GM12865 (cell line): ENCODE results near the gene CIDEC.

Experiments
- DNase-seq: peaks from one replicate; pipeline ENCODE4 v3.0.0; 2010; ENCODE audit warnings: low read depth
- H3K4me3 ChIP-seq: 2 replicates; pipeline ENCODE4 v1.5.1; 2011; ENCODE audit warnings: mild to moderate bottlenecking, low read depth, low read length, control low read depth
- CTCF ChIP-seq: IDR thresholded peaks from 2 replicates; pipeline ENCODE4 v1.5.1; 2011; ENCODE audit warnings: low read length, control low read depth, low read depth, inconsistent platforms; ENCODE audit not compliant: insufficient read depth; ENCODE audit errors: missing control alignments

The CIDEC gene

DNA sequence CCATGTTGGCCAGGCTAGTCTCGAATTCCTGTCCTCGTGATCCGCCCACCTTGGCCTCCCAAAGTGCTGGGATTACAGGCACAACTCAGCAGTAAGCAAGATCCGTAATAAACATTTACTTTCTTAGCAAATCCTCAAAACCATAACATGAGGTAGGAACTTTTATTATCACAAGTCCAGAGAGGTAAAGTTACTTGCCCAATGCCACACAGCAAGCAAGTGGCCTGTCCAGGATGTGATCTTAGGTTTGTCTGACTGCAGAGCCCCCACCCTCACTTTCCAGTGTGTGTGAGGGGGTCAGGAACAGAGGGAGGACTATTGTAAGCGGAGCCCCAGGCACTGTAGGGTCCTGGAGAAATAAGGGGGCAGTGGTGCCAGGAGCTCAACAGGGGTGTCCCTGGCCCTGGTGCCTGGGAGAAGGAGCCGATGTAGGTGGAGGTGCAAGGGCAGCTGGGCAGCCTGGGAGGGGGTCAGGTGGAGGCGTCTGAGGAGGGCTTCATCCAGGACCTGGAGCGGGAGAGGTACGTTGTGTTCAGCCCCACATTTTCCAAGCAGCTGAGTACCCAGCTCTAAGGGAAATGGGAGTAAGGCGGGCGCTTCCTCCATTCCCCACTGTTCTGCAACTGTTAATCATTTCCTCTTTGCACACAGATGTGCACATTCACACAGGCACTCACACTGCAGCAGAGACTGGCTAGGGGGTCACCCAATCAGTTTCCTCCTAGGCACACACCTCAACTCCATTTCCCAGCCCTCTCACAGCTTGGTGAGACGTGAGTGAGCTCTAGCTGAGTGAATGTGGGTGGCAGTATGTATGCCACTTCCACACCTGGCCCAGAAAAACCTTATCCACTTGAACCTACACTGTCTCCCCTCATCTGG lies 42.1 kb downstream of the CIDEC start:
- no peak for TF ChIP-seq CTCF
- H3K4me3 ChIP-seq = no peak overlapping the region
- DNase-seq = no peak

GRCh38 chr3:9834520-9835380 lies 45.3 kb downstream of the CIDEC start:
- no peak for TF ChIP-seq CTCF
- DNase-seq = no peak
- H3K4me3 ChIP-seq = no peak overlapping the region

GRCh38 chr3:9833078-9833477 lies 47.0 kb downstream of the CIDEC start:
- no peak for DNase-seq
- TF ChIP-seq CTCF = no peak
- no peak overlapping the region for H3K4me3 ChIP-seq

GRCh38 chr3:9831253-9831652 lies 48.8 kb downstream of the CIDEC start:
- DNase-seq = no peak
- H3K4me3 ChIP-seq = no peak overlapping the region
- no peak for TF ChIP-seq CTCF

GRCh38 chr3:9828801-9829755 lies 51.0 kb downstream of the CIDEC start:
- no peak overlapping the region for H3K4me3 ChIP-seq
- TF ChIP-seq CTCF = no peak
- no peak for DNase-seq
